AML-193 (cell line): ENCODE data around the gene KCP.

Experiments used
- DNase-seq, 2 experiments: peaks; one replicate each; lab custom pipeline; 2025; lab: John Stamatoyannopoulos, UW

KCP gene

DNA sequence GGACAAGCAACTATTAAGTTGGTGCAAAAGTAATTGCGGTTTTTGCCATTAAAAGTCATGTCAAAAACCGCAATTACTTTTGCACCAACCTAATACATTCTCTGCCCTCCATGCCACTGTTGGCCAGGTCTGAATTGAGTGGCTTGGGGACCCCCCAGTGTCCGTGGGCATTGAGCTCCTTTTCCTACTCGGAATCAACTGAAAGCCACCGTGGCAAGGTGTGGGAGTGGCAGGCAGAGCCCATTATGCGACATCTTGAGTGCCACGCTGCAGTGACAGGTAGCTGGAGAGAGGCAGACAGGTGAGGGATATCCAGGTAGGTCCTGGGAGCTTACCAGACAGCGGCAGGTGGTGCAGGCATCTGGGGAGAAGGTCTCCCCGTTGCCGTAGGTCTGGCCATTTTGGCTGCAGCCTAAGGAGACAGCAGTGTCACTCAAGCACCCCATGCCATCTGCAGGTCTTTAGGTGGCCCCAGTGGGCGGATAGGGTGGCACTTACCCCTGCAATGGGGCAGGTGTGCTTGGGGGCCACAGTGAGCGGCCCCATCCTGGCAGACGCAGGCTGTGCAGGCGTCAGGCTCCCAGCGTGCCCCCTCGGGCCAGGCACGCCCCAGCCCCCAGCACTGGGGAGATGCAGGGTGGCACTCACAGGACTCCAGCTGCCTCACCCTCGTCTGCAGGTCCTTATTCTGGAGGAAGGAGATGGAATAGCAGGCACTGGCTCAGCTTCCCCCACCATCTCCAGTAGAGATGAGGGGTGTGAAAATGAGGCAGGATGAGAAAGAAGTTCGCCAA lies 3.5 kb downstream of the KCP start:
- no peak for DNase-seq

DNA sequence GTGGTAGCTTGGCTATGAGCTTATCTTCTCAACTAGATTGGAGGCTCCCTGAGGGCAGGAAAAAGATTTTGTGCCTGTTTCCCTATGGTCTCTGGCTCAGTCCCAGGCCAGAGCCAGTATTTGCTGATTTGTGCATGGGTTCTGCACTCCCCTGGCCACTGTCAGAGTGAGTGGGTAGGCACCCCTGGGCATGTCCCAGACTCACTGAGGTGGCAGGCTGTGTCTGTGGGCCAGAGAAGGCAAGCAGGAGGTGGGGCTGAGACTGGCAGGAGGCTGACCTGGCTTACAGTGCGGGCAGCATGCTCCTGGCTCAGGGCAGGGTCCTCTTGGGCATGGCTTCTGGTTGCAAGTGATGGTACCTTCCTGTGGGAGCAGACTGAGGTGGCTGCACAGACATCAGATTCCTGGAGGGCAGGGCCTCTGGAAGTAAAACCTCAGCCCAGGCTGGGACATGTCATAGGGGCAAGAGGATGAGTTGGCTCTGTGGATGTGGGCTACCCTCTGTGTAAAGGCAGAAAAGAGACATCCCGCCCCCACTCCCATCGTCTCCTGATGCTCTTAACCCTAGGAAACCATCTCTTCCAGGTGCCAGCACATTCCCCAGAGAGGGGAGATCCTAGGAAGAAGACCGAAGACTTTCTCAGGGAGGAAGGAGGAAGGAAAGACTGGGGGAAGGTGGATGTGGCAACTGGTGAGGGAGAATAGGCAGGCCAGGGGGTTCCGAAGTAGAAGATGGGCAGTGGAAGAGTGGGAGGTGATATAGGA lies 4.3 kb downstream of the KCP start:
- DNase-seq: no peak

DNA sequence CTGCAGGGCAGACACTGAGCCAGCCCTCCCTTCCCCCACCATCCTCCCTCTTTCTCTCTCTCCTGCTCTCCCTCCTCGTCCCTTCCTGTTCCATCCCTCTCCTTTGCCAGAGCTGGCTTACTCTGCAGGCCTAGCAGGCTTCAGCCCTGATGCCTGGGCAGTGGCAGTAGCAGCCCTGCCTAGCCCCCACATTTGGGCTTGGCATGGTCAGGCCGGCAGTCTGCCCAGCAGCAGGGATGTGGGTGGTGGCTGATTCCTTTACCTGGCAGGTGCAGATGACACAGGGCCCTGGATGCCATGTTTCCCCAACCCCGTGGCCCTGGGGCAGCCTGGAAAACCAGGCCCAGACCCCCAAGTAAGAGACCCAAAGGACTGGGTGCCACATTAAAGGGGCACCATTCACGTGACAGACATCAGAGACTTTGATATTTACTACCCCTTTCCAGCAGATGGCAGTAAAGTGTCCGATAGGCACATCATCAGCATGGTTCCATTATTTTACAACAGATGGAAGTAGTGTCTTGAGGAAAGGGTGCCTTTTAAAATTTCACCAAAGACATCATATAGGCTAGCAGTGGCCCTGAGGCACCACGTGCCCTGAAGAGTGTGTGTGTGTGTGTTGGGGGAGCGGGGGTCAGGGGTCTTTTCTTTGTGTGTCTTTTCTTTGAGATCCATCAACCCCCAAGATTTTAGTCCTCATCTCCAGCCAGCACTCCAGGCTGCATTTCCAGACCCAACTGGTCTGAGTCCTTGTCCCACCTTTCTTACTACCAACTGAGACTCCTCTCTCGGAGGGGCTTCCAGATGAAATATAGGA lies 5.9 kb downstream of the KCP start:
- DNase-seq: peak; percentile 54 to 71

DNA sequence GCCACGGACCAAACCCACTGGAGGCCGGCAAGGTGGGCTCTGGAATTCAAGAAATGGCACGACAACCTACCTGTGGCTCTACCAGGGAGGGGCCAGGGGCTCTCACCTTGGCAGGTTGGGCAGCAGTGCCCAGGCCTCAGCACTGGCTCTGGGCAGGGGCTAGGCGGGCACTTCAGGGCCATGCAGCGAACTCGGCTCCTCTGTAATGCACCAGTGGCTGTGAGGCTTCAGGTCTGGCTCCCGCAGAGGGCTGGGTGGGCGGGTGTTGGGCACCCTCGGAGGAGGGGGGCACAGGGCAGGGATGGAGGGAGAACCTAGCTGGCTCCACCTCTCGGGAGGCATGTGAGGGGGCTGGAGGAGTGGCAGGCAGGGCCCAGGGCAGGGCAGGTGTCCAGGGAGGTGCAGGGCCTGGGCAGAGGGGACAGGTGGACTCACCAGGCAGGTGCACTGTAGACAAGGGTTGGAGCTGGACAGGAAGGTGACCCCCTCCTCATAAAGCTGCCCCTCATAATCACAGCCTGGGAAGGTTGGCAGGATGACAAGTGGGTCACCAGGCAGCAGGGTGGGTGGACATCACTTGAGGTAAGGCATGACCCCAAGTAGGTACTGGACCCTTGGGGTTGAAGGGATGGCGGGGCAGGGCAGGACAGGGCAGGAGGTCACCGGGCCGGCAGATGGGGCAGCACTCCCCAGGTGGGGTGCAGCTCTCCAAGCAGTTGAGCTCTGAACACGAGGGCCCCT lies 6.7 kb downstream of the KCP start:
- DNase-seq: no peak

DNA sequence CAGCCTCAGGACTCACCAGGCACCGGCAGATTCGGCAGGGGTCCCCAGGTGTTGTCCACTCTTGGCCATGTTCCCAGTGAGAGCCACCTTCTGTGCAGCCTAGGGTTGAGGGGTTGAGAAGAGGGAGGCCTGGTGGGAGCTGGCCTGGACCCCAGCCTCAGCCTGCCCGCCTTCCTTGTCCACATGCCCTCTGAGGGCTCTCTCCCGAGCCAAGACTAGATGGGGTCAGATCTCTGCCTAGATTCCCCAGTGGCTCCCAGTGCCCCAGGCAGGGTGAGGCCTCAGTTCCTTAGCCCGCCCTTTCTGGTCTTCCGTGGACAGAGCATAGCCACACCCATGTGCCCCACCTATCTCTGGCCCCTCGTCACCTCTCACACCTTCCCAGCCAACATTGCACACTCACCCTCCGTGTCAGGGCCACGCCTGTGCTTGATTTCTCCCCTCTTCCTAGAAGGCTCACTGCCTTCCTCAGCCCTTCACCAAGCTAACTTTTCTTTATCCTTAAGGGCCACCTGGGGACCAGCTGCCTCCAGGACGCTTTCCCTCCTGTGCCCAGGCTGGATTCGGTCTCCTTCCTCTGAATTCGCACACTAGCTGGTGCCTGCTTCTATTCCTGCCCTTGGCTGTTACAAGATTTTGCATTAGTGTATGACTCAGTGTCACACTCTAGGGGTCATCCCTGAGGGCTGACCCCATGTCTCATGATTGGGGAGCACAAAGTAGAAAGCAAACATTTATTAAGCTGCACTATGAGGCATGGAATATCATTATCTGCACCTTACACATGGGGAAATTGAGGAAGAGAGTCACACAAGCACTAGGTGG lies 7.5 kb downstream of the KCP start:
- no peak for DNase-seq

DNA sequence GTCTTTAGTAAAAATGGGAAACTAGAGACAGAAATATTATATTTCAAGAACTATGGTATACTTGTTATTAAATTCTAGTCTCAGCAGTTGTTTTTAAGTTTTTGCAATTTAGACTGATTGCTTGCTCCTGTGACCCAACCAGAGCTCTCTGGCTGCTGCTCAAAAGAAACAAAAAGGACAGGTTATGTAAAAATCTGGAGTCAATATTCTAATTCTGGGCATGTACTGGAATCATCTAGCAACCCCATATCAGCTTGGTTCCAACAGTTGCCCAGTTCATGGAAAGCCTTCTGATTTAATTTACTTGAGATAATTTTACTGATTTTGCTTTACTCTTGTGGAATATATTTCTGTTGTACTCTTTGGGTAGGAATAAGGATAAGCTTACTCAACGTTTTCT lies 10.3 kb downstream of the KCP start:
- no peak for DNase-seq

DNA sequence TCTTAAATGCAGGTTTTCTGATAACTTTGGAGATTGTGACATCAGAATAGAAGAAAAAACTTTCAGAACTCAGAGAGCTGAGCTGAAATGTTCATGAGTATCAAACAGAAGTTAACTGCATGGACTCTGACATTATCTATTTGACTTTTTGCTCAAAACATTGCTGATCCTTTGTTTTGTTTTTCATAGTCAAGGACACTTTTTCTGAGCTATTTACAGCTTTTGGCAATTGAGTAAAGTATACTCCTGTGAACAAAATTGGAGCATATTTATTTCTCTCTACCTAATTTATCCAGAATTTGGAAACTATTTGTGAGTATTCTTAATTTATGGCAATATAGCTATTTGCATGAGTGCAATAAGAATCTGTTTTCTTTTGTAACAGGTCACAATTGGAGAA lies 11.1 kb downstream of the KCP start:
- no peak for DNase-seq

DNA sequence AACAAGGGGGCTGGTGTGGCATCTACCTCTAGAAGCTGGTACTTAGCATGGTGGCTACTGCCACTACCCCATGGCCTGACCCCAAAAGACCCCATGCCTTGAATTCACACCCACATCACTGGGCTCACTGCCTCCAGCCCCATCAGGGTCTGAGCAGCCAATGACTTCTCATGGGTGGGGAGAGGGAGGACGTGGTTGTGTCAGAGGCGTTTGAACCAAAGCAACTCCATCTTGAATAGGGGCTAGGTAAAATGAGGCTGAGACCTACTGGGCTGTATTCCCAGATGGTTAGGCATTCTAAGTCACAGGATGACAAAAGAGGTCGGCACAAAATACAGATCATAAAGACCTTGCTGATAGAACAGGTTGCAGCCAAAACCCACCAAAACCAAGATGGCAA lies 15.2 kb downstream of the KCP start:
- DNase-seq: no peak

DNA sequence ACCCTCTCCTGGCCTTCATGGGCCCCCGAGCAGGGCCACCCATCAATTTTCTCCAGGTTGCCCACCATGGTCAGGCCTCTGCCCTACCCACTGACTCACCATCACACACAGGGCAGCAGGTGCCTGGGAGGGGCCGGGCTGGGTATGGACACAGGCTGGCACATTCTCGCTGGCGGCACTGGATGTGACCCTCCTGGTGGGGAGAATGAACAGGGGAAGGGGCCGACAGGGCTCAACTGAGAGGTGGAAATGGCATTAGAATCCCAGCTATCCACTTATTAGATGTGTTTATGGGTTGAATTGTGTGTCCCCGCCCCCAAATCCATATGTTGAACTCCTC lies 16.4 kb downstream of the KCP start:
- no peak for DNase-seq

DNA sequence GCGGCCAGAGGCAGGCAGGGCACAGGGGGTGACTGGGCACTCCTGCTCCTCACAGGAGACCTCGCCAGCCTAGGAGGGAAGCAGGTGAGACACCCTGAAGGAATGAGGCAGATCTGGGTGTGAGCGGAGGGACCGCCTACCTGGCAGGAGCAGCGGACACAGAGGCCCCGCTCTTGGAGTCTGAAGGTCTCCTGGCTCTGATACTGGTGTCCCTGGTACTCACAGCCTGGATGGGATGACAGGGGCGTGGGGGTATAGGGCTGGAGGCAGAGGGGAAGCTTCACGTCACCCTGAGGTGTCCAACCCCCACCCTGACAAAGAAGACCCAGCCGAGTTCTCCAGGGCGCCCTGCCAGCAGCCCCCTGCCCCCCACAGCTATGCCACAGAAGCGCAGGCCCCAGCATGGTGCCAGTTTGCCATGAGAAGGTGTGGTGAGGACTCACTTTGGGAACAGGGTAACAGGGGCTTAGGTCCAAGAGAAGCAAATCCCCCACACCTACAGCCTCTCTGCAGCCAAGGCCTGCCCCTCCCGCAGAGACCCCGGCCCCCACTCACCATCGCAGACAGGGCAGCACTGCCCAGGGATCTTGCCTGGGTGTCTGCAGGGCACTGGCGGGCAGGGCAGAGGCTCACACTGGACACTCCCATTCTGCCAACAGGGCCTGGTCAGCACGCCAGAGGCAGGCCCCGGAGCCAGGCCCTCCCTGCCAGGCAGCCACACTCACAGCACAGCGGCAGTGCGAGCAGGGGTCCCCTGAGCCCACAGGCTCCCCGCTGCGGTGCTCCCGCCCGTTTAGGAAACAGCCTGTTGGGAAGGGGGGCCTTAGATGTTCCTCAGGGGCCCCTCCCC lies 17.0 kb downstream of the KCP start:
- no peak for DNase-seq

DNA sequence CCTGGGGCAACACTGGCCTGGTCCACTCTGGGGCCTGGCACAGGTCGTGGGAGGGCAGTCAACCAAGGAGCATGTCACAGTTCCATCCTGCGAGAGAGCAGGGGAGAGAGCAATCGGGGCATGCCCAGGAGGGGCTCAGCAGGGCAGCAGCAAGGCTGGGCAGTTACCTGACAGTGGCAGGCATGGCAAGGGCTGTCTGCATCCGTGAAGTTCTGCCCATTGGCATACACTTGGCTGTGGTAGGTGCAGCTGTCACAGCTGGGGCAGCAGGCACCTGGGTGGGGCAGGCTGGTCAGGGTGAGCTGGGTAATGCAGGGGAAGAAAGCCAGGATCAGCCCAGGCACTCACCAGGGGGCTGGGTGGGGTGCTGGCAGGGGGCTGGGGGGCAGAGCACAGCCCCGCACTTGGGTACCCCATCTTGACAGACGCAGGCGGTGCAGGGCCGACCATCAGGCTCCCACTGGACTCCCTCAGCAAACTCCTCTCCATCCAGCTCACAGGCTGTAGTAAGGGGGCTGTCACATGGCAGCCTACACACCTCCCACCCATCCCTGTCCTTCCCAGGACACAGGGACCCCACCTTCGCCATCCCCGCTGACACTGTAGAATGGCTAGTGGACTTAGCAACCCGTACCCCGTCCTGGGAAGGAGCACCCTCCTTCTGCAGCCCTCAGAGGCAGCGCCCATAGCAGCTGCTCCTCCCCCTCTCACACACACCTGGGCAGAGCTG lies 17.8 kb downstream of the KCP start:
- no peak for DNase-seq

DNA sequence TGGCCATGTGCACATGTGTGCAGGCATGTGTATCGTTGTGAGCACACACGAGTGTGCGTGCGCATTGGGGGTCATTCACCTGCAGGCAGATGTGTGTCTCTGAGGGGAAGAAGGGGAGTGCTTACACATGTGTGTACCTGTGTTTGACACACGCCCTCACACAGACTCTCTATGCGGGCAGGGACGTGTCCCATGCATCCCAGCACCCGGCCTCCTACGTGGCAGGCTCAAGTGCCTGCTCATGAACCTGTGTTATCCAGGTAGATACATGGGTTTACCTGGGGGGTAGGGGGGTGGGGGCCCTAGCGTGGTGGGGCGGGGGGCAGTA lies 18.6 kb downstream of the KCP start:
- DNase-seq: no peak

DNA sequence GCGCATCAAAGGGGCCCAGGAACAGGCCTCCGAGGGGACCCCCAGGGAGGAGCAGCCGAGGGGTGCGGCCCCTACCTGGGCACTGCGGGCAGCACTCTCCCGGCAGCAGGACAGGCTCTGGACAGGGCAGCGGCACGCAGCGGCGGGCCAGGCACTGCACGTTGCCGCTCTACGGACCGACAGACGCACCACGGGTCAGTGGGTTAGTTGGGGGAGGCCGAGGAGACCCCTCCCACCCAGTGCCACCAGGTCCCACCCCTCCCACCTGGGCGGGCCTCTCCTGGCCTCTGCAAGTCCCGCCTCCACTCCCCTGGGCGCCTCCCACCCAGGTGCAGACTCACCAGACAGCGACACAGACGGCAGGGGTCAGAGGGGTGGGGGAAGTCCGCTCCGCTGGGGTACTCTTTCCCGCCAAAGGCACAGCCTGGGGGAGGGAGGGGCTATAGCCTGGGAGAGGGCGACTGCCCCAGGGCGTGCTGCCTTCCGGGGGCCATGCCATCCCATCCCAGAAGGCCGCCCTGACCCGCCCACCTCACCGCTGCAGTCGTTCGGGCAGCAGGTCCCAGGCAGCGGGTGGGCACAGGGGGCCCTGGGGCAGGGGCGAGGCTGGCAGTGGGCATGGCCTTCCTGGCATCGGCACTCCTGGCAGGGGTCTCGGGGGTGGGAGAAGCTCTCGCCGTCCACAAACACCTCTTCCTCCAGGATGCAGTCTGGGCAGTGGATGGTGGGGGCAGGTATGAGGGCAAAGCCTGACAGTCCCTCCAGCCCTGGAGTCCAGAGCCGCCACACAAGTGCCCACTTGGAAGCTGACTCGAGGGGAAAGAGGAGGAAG lies 19.2 kb downstream of the KCP start:
- no peak for DNase-seq

DNA sequence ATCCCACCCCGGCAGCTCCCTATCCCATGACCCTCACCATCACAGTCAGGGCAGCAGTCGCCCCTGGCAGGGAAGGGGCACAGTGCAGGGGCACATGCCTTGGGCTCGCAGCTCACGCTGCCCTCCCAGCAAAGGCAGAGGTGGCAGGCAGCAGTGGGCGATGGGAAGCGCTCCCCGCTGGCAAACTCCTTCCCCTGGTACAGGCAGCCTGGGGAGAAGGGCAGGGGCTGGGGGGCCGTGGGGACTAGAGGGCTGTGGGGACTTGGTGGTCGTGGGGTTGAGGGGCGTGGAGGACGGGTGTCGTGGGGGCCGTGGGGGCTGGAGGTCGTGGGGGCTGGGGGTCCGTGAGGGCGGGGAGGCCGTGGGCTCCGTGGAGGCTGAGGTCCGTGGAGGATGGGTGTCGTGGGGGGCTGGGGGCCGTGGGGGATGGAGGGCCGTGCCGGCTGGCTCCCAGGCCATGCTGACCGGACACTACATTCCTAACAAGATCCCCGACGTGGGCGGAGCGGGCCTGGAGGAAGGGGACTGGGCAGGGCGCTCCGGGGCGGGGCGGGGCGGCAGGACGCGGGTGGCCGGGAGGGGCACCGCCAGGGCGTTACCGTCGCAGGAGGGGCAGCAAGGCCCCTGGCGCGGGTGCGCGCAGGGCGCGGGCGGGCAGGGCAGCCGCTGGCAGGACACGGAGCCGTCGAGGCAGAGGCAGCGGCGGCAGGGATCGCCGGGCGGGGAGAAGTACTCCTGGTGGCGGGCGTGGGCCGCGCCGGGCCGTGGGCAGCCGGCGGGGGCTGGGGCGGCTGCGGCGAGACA lies 20.0 kb downstream of the KCP start:
- DNase-seq: no peak

DNA sequence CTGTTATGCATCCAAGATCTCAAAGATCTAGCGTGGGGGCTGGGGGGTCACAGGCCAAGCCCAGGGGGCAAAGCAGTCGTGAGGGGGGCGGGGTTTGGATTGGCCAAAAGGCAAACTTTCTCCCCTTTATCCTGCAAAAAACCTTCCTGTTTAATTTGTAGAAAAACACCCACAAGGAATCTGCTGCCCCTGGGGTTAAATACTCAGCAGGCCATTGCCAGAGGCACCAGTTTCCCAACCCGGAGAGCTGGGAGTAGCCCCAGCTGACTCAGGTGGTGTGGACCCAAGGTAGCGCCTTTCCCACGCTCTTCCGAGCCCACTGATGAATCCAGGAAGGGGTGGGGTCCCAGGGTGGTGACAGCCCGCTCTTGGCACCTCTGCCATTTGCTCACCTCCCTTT lies 21.4 kb downstream of the KCP start:
- DNase-seq: no peak

DNA sequence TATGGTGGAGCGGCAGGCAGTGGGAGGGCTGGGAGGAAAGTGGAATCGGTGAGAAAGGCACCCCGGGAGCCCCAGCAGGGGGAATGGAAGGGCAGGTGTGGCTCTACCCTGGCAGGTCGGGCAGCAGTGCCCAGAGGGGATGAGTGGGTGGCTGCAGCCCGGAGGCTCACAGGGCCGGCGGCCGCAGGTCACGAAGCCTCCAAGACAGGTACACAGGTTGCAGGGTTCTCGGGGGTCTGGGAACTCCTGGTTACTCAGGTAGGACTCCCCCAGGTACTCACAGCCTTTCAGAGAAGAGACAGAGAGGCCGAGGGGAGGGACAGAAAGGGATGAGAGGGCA lies 21.8 kb downstream of the KCP start:
- DNase-seq: no peak

DNA sequence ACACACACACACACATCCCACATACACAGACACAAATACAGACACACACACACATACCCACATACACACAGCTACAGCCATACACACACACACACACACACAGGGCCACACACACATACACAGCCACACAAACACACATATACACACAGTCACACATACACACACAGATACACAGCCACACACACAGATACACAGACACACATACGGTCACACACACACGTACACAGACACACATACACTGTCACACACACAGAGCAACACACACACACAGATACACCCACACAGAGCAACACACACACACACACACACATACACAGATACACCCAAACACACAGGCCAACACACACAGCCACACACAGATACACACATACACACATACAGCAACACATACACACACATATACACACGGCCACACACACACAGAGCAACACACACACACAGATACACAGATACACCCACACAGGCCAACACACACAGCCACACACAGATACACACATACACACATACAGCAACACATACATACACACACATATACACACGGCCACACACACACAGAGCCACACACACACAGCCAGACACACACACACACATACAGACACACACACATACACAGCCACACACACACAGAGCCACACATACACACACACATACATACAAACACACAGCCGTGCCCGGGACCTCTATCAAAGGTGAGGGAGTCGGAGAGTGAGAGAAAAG lies 22.3 kb downstream of the KCP start:
- no peak for DNase-seq
